ENCODE data around the gene SMC3.
"Not testable (repeated sequence)": the region's sequence is repeated elsewhere in the genome, so short reads cannot be mapped to it uniquely, and the experiment has no call there.

Gene SMC3

DNA sequence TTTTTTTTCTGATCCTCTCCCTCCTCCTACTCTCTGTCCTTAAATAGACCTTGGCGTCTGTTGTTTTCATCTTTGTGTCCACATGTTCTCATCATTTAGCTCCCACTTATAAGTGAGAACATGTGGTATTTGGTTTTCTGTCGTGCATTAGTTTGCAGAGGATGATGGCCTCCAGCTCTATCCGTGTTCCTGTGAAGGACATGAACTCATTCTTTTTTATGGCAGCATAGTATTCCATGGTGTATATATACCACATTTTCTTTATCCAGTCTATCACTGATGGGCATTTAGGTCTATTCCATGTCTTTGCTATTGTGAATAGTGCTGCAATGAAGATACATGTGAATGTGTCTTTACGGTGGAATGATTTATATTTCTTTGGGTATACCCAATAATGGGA, 55.8 kb downstream of the SMC3 start:
- DNase-seq (ENCODE audit: low read depth, low spot score): not testable (repeated sequence)

DNA sequence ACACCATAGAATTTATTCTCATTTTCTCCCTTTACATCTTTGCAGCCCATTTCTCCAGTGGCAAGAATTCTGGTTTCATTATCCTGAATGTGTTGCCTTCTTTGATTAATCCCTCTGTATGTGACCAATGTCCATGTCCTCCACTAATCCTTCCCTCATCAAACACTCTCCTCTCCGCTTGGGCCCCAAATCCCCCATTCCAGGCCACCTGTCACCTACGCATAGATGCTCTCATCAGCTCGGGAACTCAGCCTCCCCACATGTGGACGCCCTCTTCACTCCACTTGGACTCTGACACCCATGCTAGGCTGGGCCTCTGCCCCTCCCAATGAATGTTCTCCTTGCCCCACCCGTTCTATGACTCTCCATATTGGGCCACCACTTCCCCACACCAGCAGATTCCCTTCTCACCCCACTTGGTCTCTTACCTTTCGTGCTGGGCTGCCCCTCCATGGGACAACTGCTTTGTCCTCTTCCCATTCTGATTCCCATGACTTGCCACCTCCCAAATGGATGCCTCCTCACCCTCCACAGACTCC, 57.9 kb downstream of the SMC3 start:
- no peak for DNase-seq (ENCODE audit: low read depth, low spot score)

DNA sequence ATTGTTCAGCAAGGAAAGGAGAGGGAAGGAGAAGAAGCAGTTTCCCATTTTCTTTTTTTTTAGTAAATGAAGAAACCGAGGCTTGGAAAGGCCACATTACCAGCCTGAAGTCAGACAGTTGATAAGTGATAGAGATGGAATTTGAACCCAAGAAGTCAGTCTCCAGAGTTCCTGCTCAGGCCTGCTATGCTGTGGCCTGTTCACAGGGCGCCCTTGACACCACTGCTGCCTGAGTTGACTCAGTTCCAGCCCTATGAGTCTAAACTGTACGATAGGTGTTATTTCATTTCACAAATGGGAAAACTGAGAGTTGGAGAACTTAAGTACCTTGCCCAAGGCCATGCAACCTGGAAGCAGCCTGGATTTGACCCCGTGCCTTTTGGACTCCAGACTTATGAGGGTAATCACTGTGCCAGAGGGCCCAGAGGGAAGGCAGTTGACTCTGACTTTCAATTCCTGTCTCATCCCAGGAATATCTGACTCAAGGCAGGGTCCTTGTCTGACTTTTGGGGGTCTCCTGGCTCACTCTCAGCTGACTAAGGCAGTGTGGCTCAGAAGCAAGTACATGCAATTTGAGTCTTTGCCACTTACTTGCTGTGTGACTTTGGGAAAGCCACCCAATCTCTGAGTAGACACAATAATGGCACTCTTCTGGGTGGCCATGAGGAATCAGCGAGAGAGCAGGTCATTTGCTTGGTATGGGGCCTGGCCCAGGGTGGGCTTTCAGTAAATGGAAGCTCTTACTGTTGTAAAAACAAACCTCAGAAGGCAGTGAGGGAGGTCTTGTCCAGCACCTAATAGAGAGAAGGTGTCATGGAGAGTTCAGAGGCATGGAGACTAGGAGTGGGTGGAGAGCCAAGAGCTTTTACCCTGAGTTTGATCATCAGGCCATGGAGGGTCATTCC, 58.7 kb downstream of the SMC3 start:
- no peak for DNase-seq (ENCODE audit: low read depth, low spot score)

DNA sequence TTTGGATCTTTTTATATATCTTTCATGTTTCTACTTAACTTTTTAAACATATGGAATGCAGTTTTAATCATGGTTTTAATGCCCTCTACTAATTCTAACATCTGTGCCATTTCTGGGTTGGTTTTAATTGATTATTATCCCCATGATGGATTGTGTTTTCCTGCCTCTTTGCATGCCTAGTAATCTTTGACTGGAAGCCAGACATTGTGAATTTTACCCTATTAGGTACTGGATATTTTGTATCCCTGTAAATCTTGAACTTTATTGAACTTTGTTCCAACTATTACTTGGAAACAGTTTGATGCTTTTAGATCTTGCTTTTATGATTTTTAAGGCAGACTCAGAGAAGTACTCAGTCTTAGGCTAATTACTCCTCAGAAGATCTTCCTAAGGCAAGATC, 60.7 kb downstream of the SMC3 start:
- no peak for DNase-seq (ENCODE audit: low read depth, low spot score)

DNA sequence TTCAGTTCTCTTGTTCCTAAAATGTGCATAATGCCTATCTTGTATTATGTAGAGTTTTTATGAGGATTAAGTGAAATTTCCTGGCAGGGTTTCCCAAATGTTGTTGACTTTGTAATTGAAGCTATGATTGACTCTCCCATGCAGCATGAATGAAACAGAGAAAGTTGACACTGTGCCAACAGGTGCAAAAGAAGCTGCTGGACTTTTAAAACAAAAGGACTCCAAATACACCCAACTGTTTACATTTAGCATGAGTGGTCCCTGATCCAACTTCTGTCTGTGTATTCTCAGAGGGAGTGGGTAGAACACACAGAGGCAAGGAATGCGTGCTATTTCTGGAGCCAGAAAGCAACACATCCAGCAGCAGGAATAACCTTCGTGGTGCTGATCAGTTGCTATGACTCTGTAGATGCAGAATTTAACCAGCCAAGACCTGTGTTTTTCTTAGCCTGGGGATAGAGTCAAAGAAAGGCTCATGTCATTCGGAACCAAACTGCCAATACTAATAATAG, 62.2 kb downstream of the SMC3 start:
- no peak for DNase-seq (ENCODE audit: low read depth, low spot score)

DNA sequence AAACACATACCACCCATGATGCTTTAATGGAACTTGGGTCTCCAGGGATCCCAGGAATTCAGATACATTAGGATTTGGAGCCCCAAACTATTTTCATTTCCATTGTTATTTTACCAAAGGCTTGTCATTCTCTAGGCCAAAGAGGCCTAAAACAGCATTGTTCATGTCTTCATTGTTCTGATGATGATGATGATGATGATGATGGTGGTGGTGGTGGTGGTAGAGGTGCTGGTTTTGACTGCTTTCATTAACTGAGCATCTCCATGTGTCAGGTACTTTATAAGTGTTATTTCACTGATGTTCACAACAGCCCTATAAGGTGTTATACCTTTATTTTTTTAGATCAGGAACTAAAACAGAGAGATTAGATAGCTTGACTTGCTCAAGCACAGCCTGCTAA, 64.4 kb downstream of the SMC3 start:
- no peak for DNase-seq (ENCODE audit: low read depth, low spot score)

DNA sequence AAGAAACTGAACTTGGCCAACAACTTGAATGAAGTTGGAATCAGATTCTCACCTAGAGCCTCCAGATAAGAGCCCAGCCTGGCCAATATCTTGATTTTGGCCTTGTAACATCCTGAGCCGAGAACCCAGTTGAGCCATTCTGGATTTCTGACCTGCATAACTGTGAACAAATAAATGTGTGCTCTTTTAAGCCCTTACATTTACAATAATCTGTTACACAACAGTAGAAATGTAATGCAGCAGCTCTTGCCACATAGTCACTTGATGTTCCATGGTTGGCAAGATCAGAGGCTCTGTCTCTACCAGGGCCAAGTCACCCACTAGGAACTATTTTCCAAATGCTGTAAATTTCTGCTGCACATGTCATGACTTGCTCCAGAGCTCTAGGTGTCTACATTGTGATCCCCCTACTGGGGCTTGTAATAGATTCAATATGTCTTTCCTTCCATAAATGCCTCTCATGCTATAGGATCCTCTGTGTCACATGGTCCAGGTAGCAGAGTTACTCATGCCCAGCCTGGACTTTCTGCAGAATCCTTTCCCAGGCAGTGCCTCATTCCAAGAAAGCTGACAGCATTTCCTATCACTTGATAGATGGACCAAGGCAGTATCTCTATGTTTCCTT, 65.2 kb downstream of the SMC3 start:
- no peak for DNase-seq (ENCODE audit: low read depth, low spot score)

DNA sequence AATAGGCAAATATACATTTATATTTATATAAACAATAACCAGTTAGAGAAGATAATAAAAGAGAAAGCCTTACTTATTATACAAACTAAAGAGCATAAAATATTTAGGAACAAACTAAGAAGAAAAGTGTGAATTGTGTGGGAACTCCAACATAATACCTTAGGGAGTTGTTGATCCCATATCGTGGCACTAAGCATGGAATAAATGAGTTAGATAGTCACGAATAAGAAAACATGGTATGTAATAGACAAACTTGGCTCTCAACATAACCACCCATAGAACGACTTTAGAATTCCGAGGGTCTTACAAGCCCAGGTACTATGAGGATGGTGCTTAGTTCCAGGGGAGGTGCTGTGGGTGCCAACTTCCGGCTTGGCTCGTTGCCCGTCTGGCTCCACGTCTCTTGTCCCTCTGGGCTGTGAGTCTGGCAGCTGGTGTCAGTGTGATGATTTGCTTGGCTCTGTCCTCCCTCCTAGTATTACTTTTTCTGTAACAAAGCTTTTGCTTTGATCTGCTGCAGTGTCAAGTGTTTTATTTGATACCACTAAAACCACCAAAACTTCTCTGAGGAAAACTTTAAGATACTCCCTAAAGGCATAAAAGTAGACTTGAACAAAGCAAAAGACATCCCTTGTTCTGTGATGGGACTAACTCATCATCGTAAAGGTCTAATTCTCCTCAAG, 67.2 kb downstream of the SMC3 start:
- DNase-seq (ENCODE audit: low read depth, low spot score): no peak

DNA sequence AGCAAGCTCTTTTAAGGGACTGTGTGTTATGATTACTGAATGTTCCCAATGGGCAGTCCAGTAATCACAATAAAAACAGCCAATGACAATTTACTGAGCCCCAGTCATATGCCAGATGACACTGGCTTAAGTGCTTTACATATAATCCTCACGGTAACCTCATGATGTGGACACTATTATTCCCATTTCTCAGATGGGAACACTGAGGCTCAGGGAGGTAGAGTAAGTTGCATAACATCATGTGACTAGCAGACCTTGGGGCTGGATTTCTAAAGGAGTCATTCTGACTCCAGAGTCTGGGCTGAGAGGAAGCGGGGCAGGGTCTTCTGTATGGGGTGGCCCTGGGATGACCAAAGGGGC, 69.1 kb downstream of the SMC3 start:
- no peak for DNase-seq (ENCODE audit: low read depth, low spot score)

DNA sequence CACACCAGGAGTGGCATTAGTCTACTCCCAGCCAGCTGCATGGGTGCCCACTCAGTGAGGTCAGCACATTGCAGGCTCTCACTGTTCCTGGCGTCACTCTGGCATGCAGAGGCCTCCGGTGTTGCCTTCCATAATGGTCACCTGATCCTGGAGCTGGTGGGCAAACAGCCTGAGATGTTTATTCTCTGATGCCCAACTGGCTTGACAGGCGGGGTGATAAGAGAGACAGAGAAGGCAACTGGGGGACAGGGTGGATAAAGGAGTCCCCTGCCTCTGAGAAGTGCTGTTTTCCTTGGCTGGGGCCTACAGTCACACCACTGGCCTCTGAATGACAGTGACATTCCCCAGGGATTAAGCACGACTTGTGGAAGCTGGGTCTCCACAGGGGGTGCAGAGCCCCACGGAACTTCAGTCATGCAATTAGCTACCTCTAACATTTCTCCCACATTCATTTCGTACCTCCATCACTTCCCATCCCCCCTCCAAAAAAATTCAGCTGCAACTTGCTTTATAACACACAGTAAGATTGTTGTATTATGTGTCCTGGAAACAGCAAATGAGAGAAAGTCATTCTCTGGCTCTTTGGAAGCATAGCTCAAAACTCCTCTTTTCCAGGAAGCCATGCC, 69.5 kb downstream of the SMC3 start:
- DNase-seq (ENCODE audit: low read depth, low spot score): no peak

DNA sequence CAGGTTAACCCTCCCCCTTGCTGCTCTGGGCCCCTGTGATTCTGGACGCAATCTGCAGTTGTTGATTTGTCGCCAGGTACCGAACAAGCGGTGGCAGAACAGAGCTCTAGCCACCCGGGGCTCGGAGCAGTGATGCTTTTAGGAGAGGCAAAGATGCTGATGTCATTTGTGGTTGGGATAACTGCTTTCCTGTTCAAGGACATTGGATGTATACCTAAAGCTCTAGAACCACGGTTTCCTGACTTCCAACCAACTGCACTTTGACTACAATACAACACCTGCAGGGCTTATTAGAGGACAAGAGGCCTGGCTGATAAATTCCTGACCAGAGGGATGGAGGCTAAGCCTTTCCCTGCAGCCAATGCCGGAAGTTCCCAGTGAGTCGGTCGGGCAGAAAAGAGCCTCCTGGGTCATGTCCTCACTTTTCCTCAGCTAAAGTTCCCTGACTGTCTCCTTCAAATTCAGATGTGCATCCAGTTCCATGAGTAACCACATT, 70.1 kb downstream of the SMC3 start:
- DNase-seq (ENCODE audit: low read depth, low spot score): no peak

DNA sequence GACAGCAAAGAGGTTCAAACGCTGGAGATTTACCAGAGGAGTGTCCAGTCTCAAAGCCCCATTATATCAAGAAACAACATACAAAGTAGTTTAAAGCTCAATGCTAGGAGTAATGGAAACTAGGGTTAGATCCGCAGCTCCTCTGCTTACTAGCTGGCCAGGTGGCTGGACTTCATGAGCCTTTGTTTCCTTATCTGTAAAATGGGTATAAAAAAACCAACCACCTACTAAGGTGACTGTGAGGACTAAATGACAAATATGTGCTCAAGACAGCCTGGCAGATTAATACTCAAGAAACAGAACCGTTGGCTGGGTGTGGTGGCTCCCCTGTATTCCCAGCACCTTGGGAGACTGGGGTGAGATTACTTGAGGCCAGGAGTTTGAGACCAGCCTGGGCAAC, 70.8 kb downstream of the SMC3 start:
- DNase-seq (ENCODE audit: low read depth, low spot score): no peak

DNA sequence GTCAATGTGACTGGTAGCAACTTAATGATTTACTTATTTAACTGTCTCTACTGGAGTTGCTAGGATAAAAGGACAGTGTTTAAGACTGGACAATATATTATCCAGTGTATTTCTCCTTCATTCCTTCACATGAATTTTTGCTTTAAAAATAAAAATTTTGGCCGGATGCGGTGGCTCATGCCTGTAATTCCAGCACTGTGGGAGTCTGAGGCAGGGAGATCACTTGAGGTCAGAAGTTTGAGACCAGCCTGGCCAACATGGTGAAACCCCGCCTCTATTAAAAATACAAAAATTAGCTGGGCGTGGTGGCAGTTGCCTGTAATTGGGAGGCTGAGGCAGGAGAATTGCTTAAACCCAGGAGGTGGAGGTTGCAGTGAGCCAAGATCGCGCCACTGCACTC, 71.6 kb downstream of the SMC3 start:
- not testable (repeated sequence) for DNase-seq (ENCODE audit: low read depth, low spot score)

DNA sequence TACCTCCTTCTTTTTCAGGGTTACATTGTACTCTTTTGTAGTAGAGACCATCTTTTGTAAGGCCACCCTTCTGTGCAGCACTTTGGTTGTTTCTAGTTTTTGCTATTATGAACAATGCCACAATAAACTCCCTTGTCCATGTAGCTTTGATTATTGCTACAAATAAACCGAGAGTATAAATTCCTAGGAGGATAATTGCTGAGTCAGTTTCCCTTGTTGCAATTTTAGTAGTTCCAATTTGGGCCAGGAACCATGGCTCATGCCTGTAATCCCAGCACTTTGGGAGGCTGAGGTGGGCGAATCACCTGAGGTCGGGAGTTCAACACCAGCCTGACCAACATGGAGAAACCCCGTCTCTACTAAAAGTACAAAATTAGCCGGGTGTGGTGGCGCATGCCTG, 72.4 kb downstream of the SMC3 start:
- not testable (repeated sequence) for DNase-seq (ENCODE audit: low read depth, low spot score)

DNA sequence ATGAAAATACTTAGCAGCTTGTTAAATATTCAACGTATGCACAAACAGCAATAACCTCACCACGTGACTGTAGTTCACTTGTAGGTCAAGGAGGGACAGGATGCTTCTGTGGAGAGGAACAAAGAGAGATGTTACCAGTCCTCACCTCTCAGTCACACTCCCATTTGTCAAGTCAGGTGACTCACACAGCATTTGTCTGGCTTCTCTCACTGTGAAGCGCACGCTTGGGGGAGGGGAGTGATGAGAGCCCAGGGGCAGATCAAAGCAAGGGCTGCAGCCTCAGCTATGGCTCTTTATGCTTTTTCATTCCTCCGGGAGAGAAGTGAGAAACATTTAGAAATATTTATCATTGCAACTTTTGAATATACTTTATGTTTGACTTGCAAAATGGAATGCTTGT, 73.8 kb downstream of the SMC3 start:
- DNase-seq (ENCODE audit: low read depth, low spot score): no peak

DNA sequence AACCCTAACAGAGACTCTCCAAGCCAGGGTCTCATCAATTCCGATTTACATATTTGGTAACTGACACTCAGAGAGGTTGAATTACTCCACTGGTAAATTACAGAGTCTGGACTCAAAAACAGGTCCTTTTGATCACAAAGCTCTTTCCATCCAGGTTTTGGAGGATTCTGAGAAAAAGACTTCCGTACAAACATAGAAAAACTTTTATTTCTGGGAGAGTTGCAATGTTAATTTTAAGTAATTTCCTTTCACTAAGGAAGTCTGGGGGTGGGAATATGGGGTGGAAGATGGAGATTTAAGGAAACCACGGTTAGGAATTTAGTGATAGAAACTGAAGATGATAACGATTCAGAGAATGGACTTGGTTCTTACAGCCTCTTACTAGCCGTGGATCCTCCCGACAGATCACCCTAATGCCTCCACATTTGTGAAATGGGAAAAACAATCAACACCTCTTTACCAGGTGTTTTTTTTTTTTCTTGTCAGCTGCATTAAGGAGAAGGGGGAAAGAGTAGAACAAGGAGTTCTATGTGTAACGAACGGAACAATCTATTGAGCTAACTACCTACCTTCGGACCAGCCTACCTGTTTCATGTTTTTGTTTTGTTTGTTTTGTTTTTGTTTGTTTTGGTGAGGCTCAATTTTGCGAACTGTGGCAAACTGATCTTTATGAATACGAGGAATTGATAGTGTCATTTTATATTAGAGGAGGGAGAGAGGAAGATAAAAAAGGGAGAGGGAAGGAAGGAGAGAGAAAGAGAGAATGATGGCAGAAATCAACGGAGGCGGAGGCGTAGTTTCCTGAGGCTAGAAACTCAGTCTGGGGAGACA, 74.9 kb downstream of the SMC3 start:
- DNase-seq (ENCODE audit: low read depth, low spot score): no peak

DNA sequence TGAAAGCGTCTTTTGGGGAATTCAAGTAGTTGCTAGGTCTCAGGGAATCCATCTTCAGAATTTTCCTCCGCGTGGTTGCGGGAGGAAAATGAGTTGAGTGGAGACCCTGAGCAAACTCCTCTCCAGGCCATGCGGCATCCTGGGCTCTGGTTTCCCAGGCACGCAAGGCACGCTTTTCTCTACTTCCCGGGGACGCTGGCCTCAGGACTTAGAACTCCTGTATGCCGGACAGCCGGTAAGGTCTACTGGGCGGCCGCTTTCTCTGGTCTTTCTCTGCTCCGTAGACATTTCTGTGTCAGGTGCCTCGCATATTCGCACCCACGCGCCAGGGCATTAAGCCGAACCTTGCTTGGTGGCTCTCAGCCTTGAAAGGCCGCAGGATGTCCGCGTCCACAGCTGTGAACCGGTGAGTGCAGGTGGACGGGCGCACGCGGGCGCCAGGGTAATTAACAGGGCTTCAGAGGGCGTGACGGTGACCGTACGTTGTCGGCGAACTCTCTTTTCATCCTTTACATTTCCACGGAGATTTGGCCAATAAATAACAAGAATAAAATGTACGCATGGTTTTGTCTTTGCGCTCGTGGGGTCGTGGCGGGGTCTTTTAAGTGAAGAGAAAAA, 75.6 kb downstream of the SMC3 start:
- DNase-seq (ENCODE audit: low read depth, low spot score): no peak

DNA sequence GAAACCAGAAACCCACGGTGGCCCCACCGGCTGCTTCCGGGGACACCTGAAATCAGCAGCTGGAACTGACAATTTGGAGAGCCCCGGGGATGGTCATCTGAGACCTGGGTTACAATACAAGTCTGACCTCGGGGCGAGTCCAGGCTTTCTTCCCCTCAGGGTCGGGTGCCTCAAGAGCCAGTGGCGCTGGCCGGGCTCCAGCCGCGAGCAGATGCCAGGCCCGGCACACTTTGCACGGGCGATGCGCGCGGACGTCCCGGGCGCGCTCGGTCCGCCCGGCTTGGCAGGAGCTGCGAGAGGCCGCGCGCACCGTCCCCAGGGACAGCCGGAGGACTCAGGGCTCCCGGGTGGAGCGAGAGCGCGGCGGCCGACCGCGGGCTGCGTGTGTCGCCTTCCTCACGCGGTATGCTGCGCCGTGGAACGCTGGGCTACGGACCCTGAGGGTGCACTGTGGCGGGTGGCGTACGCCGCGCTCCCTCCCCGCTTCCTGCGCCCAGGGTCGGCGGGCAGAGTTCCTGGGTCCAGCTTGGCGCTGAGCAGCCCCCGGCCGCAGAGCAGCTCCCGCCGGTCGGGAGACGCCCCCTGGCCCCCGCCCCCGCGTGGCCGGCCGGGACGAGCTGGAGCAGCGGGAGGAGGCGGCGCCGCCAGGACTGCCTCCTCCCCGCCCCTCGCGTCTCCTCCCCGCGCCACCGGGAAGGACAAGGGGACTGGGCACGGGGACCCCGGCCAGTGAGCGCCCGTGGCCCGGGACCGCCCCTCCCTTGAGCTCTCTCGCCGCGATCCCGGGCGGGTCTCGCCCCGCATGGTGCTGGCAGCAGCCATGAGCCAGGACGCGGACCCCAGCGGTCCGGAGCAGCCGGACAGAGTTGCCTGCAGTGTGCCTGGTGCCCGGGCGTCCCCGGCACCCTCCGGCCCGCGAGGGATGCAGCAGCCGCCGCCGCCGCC, 76.4 kb downstream of the SMC3 start, which contains the start of gene RBM20:
RBM20 (plus strand) TSS at position 684 of the 945 bp plus-strand sequence; CDS start at position 803, 119 bp downstream.
- DNase-seq (ENCODE audit: low read depth, low spot score): no peak
